GM12875 (cell line): ENCODE measurements around the gene PWWP2B.
"Not testable (repeated sequence)": the region's sequence is repeated elsewhere in the genome, so short reads cannot be mapped to it uniquely, and the experiment has no call there.

Source experiments
- H3K4me3 ChIP-seq: one replicate; pipeline ENCODE4 v1.5.1; 2011; ENCODE audit warnings: low read depth, low read length, control low read depth
- CTCF ChIP-seq: IDR thresholded peaks from 2 replicates; pipeline ENCODE4 v1.5.1; 2011; ENCODE audit warnings: low read depth, mild to moderate bottlenecking, control low read depth, inconsistent platforms, low read length, moderate library complexity, borderline replicate concordance; ENCODE audit not compliant: insufficient read depth

The PWWP2B gene

GRCh38 chr10:132431537-132432175 is 34.7 kb downstream of the PWWP2B start:
- TF ChIP-seq CTCF: no peak
- no peak overlapping the region for H3K4me3 ChIP-seq

- no peak overlapping the region for H3K4me3 ChIP-seq
- TF ChIP-seq CTCF: no peak
Observed at GRCh38 chr10:132432176-132432540, 35.2 kb downstream of the PWWP2B start.

GRCh38 chr10:132433671-132434340 is 36.8 kb downstream of the PWWP2B start:
- TF ChIP-seq CTCF: no peak
- no peak overlapping the region for H3K4me3 ChIP-seq

GRCh38 chr10:132434405-132435005 is 37.5 kb downstream of the PWWP2B start:
- no peak overlapping the region for H3K4me3 ChIP-seq
- no peak for TF ChIP-seq CTCF

- not testable (repeated sequence) for H3K4me3 ChIP-seq
Observed at GRCh38 chr10:132435320-132435719, 38.3 kb downstream of the PWWP2B start.

GRCh38 chr10:132436096-132436495 is 39.1 kb downstream of the PWWP2B start:
- not testable (repeated sequence) for H3K4me3 ChIP-seq

- TF ChIP-seq CTCF: no peak
Observed at GRCh38 chr10:132436861-132437410, 39.9 kb downstream of the PWWP2B start.

GRCh38 chr10:132437541-132437950 is 40.5 kb downstream of the PWWP2B start:
- TF ChIP-seq CTCF: no peak

More at GRCh38 chr10:132436861-132437410, 39.9 kb downstream of the PWWP2B start:
- no peak overlapping the region for H3K4me3 ChIP-seq

More at GRCh38 chr10:132437541-132437950, 40.5 kb downstream of the PWWP2B start:
- H3K4me3 ChIP-seq: no peak overlapping the region
